H1 (cell line): ENCODE data around the gene IST1. TPM values are rescaled to one million over a fixed set of nuclear protein-coding genes. Genes with fewer than 3 reads are reported as not detected.

Experiments
- CTCF ChIA-PET: fragments of 300-600 bp; sonication (Branson Sonifier 250); formaldehyde crosslinking; loops from one replicate; lab custom pipeline; 2021; ENCODE audit not compliant: partially characterized antibody; lab: Charles Lee
- POLR2A ChIA-PET: fragments of 300-600 bp; sonication (Branson Sonifier 250); formaldehyde crosslinking; loops from one replicate; lab custom pipeline; 2021; ENCODE audit warnings: inconsistent platforms; ENCODE audit not compliant: partially characterized antibody; lab: Charles Lee
- DNase-seq, 2 experiments: peaks; one replicate each; pipeline versions ENCODE4 v3.0.0 to v3.0.0-alpha.2; 2010 to 2022; ENCODE audit warnings: low spot score in 2 of 2, low read depth in 1 of 2, mixed read lengths in 1 of 2
- FAIRE-seq: peaks from 2 replicates; lab custom pipeline; 2011; peaks lifted over from hg19 to GRCh38; lab: Jason Lieb, UNC
- H2AFZ ChIP-seq: 2 replicates; pipeline ENCODE4 v1.8.1; 2012; ENCODE audit warnings: low read length, inconsistent platforms
- H2AK5ac ChIP-seq: 2 replicates; pipeline ENCODE4 v1.6.1; 2013; ENCODE audit warnings: low read depth, low read length
- H2BK120ac ChIP-seq: replicated peaks from 2 replicates; pipeline ENCODE3; 2013; ENCODE audit warnings: low read depth, low read length, inconsistent platforms
- H2BK12ac ChIP-seq: 2 replicates; pipeline ENCODE4 v1.6.1; 2013; ENCODE audit warnings: low read depth, low read length
- H2BK15ac ChIP-seq: 2 replicates; pipeline ENCODE4 v1.6.1; 2013; ENCODE audit warnings: low read length
- H2BK20ac ChIP-seq: 2 replicates; pipeline ENCODE4 v1.6.1; 2013; ENCODE audit warnings: low read length
- H2BK5ac ChIP-seq: 2 replicates; pipeline ENCODE4 v1.6.1; 2013; ENCODE audit warnings: low read depth, low read length
- H3K14ac ChIP-seq: 2 replicates; pipeline ENCODE4 v1.6.1; 2013; ENCODE audit warnings: inconsistent platforms; ENCODE audit not compliant: insufficient read length
- H3K18ac ChIP-seq: 2 replicates; pipeline ENCODE4 v1.6.1; 2013; ENCODE audit warnings: low read length; ENCODE audit errors: extremely low read depth
- H3K23ac ChIP-seq: 2 replicates; pipeline ENCODE4 v1.6.1; 2013; ENCODE audit warnings: inconsistent platforms; ENCODE audit not compliant: insufficient read length
- H3K23me2 ChIP-seq: 2 replicates; pipeline ENCODE4 v1.6.1; 2013; ENCODE audit warnings: low read depth, low read length
- H3K27ac ChIP-seq: 2 replicates; pipeline ENCODE4 v1.6.1; 2011; ENCODE audit warnings: low read depth, low read length, inconsistent platforms
- H3K27me3 ChIP-seq, 4 experiments: replicated peaks in 1 of 4; 1 replicate in 1 of 4; 2 replicates in 3 of 4; pipeline versions ENCODE4 v1.6.1 to v1.8.1; 2011 to 2013; ENCODE audit warnings: low read length in 3 of 4, mild to moderate bottlenecking in 3 of 4, inconsistent platforms in 2 of 4, mixed read lengths in 2 of 4, moderate library complexity in 1 of 4; ENCODE audit not compliant: control insufficient read depth in 3 of 4, insufficient read depth in 3 of 4; ENCODE audit errors: extremely low read depth in 1 of 4
- H3K36me3 ChIP-seq, 4 experiments: 2 replicates each; pipeline versions ENCODE4 v1.6.1 to v1.8.1; 2011 to 2013; ENCODE audit warnings: mild to moderate bottlenecking in 4 of 4, low read length in 3 of 4, moderate library complexity in 2 of 4, control low read depth in 1 of 4, inconsistent platforms in 1 of 4; ENCODE audit not compliant: insufficient read depth in 4 of 4, control insufficient read depth in 2 of 4
- H3K4ac ChIP-seq: replicated peaks from 2 replicates; pipeline ENCODE3; 2013; ENCODE audit warnings: low read length, low read depth, mixed read lengths, inconsistent platforms; ENCODE audit not compliant: insufficient read length
- H3K4me1 ChIP-seq, 4 experiments: replicated peaks in 1 of 4; 1 replicate in 1 of 4; 2 replicates in 3 of 4; pipeline versions ENCODE4 v1.6.1 to v1.8.1; 2011 to 2013; ENCODE audit warnings: low read length in 3 of 4, inconsistent platforms in 2 of 4, mixed read lengths in 1 of 4; ENCODE audit not compliant: insufficient read depth in 4 of 4, control insufficient read depth in 3 of 4
- H3K4me2 ChIP-seq, 2 experiments: 2 replicates each; pipeline versions ENCODE4 v1.6.1 to v1.8.1; 2011 to 2013; ENCODE audit warnings: low read depth in 2 of 2, low read length in 2 of 2, control low read depth in 1 of 2, inconsistent platforms in 1 of 2, mild to moderate bottlenecking in 1 of 2; ENCODE audit not compliant: insufficient read depth in 1 of 2
- H3K4me3 ChIP-seq, 4 experiments: fragments of 200-600, 300-600 bp in 1 of 4; sonication (generic), shearing (Covaris generic), sonication (Bioruptor Twin) in 1 of 4; 2 replicates each; pipeline versions ENCODE4 v1.5.1 to v1.8.1; 2011 to 2016; ENCODE audit warnings: low read length in 4 of 4, low read depth in 3 of 4, control low read depth in 2 of 4, inconsistent platforms in 2 of 4, mild to moderate bottlenecking in 2 of 4, mixed read lengths in 1 of 4, moderate library complexity in 1 of 4; ENCODE audit not compliant: insufficient read depth in 2 of 4; ENCODE audit errors: extremely low read depth in 1 of 4
- H3K56ac ChIP-seq: replicated peaks from 2 replicates; pipeline ENCODE3; 2013; ENCODE audit warnings: low read depth, mild to moderate bottlenecking, mixed read lengths, low read length, inconsistent platforms; ENCODE audit not compliant: insufficient read length
- H3K79me1 ChIP-seq: 2 replicates; pipeline ENCODE4 v1.6.1; 2013; ENCODE audit warnings: low read depth, low read length, control low read depth
- H3K79me2 ChIP-seq, 2 experiments: 2 replicates each; pipeline versions ENCODE4 v1.6.1 to v1.8.1; 2012 to 2013; ENCODE audit warnings: low read length in 2 of 2, mild to moderate bottlenecking in 2 of 2, inconsistent platforms in 1 of 2; ENCODE audit not compliant: insufficient read depth in 2 of 2, control insufficient read depth in 1 of 2
- H3K9ac ChIP-seq, 4 experiments: replicated peaks in 1 of 4; 1 replicate in 1 of 4; 2 replicates in 3 of 4; pipeline versions ENCODE4 v1.6.1 to v1.8.1; 2011 to 2013; ENCODE audit warnings: low read depth in 3 of 4, low read length in 3 of 4, control low read depth in 2 of 4, mild to moderate bottlenecking in 2 of 4, moderate library complexity in 2 of 4, inconsistent platforms in 1 of 4; ENCODE audit errors: extremely low read depth in 1 of 4
- H3K9me3 ChIP-seq, 2 experiments: 2 replicates each; pipeline versions ENCODE4 v1.6.1 to v1.8.1; 2012 to 2013; ENCODE audit warnings: mild to moderate bottlenecking in 2 of 2, moderate library complexity in 2 of 2, control low read depth in 1 of 2, inconsistent platforms in 1 of 2, low read depth in 1 of 2, low read length in 1 of 2, mixed read lengths in 1 of 2; ENCODE audit not compliant: insufficient read depth in 2 of 2
- H4K20me1 ChIP-seq, 2 experiments: replicated peaks in 1 of 2; 2 replicates each; pipeline versions ENCODE3 to v1.8.1; 2011 to 2013; ENCODE audit warnings: inconsistent platforms in 2 of 2, low read length in 2 of 2, mild to moderate bottlenecking in 1 of 2; ENCODE audit not compliant: insufficient read depth in 2 of 2, control insufficient read depth in 1 of 2
- H4K5ac ChIP-seq: 2 replicates; pipeline ENCODE4 v1.6.1; 2013; ENCODE audit warnings: low read length, low read depth, mixed read lengths, inconsistent platforms; ENCODE audit not compliant: insufficient read length
- H4K8ac ChIP-seq: 2 replicates; pipeline ENCODE4 v1.8.0; 2013; ENCODE audit warnings: mild to moderate bottlenecking, moderate library complexity, low read length, inconsistent platforms; ENCODE audit not compliant: insufficient read depth; ENCODE audit errors: extremely low read depth
- H4K91ac ChIP-seq: replicated peaks from 2 replicates; pipeline ENCODE3; 2013; ENCODE audit warnings: low read length, mixed read lengths, inconsistent platforms; ENCODE audit not compliant: insufficient read length
- E2F6 ChIP-seq: IDR thresholded peaks from 2 replicates; pipeline ENCODE4 v1.6.1; 2012; ENCODE audit warnings: inconsistent platforms
- EZH2 ChIP-seq: fragments of 200-600 bp; sonication (generic); IDR thresholded peaks from 2 replicates; pipeline ENCODE4 v1.7.1; 2012; ENCODE audit warnings: low read depth, mild to moderate bottlenecking, moderate library complexity, low read length, inconsistent platforms; ENCODE audit not compliant: severe bottlenecking
- JUN ChIP-seq: IDR thresholded peaks from 2 replicates; pipeline ENCODE4 v1.6.1; 2011; ENCODE audit warnings: low read depth, mild to moderate bottlenecking, improper control_type of control experiment, low read length
- KDM1A ChIP-seq: fragments of 200-600, 300-600 bp; sonication (generic); IDR thresholded peaks from 2 replicates; pipeline ENCODE4 v1.7.1; 2016; ENCODE audit warnings: mild to moderate bottlenecking, low read length, borderline replicate concordance
- RFX5 ChIP-seq: IDR thresholded peaks from 2 replicates; pipeline ENCODE4 v1.6.1; 2011; ENCODE audit warnings: low read depth, low read length, improper control_type of control experiment, borderline replicate concordance
- RNF2 ChIP-seq: fragments of 200-900, 300-1000 bp; sonication (generic); IDR thresholded peaks from 2 replicates; pipeline ENCODE4 v1.7.1; 2016; ENCODE audit warnings: borderline replicate concordance, low read depth, mild to moderate bottlenecking, antibody characterized with exemption, low read length; ENCODE audit not compliant: poor library complexity, severe bottlenecking; ENCODE audit errors: missing control alignments
- SIRT6 ChIP-seq: IDR thresholded peaks from one replicate; pipeline ENCODE4 v1.7.1; 2012; ENCODE audit warnings: low read length, inconsistent platforms
- TCF12 ChIP-seq: IDR thresholded peaks from 2 replicates; pipeline ENCODE4 v1.6.1; 2011; ENCODE audit warnings: low read depth, mild to moderate bottlenecking, low read length
- WGBS, 2 experiments: shearing (Covaris generic) in 1 of 2; methylation state at CpG; one replicate each; pipeline versions ENCODE4 v1.1.6 to v1.1.7; 2013 to 2015; ENCODE audit warnings: low lambda C conversion rate in 2 of 2, mixed read lengths in 2 of 2, inconsistent platforms in 1 of 2, low coverage in 1 of 2, missing lambda C conversion rate in 1 of 2; ENCODE audit not compliant: insufficient replicate concordance in 2 of 2, insufficient coverage in 1 of 2, insufficient read length in 1 of 2; ENCODE audit errors: extremely low coverage in 1 of 2, missing lambda C conversion rate in 1 of 2; 5-methylcytosine and 5-hydroxymethylcytosine counted together
- polyA plus RNA-seq, 7 experiments: library from polyadenylated mRNA; depleted of rRNA in 3 of 7; stranded (reverse) in 5 of 7; unstranded in 2 of 7; fragments of >200 nt in 5 of 7; fragments of 200-250 nt in 2 of 7; gene quantifications; 1 replicate in 5 of 7; 2 replicates in 1 of 7; 4 replicates in 1 of 7; pipeline versions ENCODE4 v1.2.1 to v1.2.3, GENCODE V29; 2011 to 2013; ENCODE audit warnings: missing spikeins in 2 of 7, mixed read lengths in 2 of 7
- total RNA-seq: library from RNA; stranded (reverse); fragmentation: NEBNext Ultra II Directional; extraction: Animal tissue kit (Norgen Biotek cat#: 25700); gene quantifications from 2 replicates; pipeline ENCODE4 v1.2.1, GENCODE V29; 2021

The IST1 gene
- total and polyA plus RNA-seq, 2 of the 8 experiments (the other 6 are each of a cell fraction or from before 2014, with no cell fraction given): 190 to 248 TPM

- no peak overlapping the region for H4K91ac ChIP-seq
- H3K14ac ChIP-seq: no peak overlapping the region
- FAIRE-seq (no peak), DNase-seq (no peak)
- POLR2A ChIA-PET: interaction anchor here (1.0 to 1.1 kb wide), 2 partner anchors 19 to 71 kb away, joined by 3 read pairs; no protein-coding TSS in a partner anchor
- H3K4me1 ChIP-seq: no peaks in the 10 kb centered on the region
- no peak overlapping the region for H3K27ac ChIP-seq
- no peak overlapping the region for H4K8ac ChIP-seq
- H2BK120ac ChIP-seq: no peak overlapping the region
- H3K4me2 ChIP-seq: no peak overlapping the region
- CTCF ChIA-PET: interaction anchor here (1.0 to 2.7 kb wide), 2 partner anchors 17 to 57 kb away, joined by 3 to 14 read pairs; partner anchors contain the start of gene AP1G1
- H2BK12ac ChIP-seq: no peak overlapping the region
- H4K5ac ChIP-seq: no peak overlapping the region
- no peak overlapping the region for H2BK20ac ChIP-seq
- H3K9me3 ChIP-seq: no peaks in the 10 kb centered on the region
- H3K56ac ChIP-seq: no peak overlapping the region
- 81% methylated on average over 7 of the region's 7 CpGs; no CpG with 5 or more reads in 1 of the 2 experiments for WGBS, 2 experiments
- H3K9ac ChIP-seq: no peak overlapping the region; a peak in 1 of 7 replicates
- peaks cover 0 to 5% of the 10 kb centered on the region in 2 experiments for H4K20me1 ChIP-seq
- H3K36me3 ChIP-seq: peaks cover 5 to 33% (median 16%) of the 10 kb centered on the region in 4 experiments; a peak in 6 of 8 replicates
- H2BK5ac ChIP-seq: no peak overlapping the region
- no peak overlapping the region for H2BK15ac ChIP-seq
- H3K4ac ChIP-seq: no peak overlapping the region
- no peaks in the 10 kb centered on the region for H3K79me2 ChIP-seq
- no peak overlapping the region for H3K18ac ChIP-seq
- H3K79me1 ChIP-seq: no peaks in the 10 kb centered on the region
- no peak overlapping the region for H3K23ac ChIP-seq
- no peaks in the 10 kb centered on the region for H3K27me3 ChIP-seq
- H3K4me3 ChIP-seq: no peak overlapping the region
- H3K23me2 ChIP-seq: no peaks in the 10 kb centered on the region
- no peak overlapping the region for H2AK5ac ChIP-seq
- no peak overlapping the region for H2AFZ ChIP-seq
- no peak for TF ChIP-seq RNF2
- TF ChIP-seq SIRT6: no peak
- TF ChIP-seq KDM1A: no peak
- TF ChIP-seq EZH2: no peak
- no peak for TF ChIP-seq E2F6
- no peak for TF ChIP-seq TCF12
- no peak for TF ChIP-seq RFX5
- TF ChIP-seq JUN: no peak
Observed at GRCh38 chr16:71865173-71865863, 30.0 kb upstream of the IST1 start.
